GM19455 (cell line): ENCODE results near the gene CDKN1C.
A peak's percentile ranks its signal among the peaks of the same experiment; 100 is the strongest.
"Not testable (repeated sequence)": the region's sequence is repeated elsewhere in the genome, so short reads cannot be mapped to it uniquely, and the experiment has no call there.

ENCODE experiments used
- ATAC-seq: cut with Tn5 transposase; IDR thresholded peaks from one replicate; pipeline ENCODE4 v1.9.1; 2021; ENCODE audit not compliant: unreplicated experiment

Gene CDKN1C

DNA sequence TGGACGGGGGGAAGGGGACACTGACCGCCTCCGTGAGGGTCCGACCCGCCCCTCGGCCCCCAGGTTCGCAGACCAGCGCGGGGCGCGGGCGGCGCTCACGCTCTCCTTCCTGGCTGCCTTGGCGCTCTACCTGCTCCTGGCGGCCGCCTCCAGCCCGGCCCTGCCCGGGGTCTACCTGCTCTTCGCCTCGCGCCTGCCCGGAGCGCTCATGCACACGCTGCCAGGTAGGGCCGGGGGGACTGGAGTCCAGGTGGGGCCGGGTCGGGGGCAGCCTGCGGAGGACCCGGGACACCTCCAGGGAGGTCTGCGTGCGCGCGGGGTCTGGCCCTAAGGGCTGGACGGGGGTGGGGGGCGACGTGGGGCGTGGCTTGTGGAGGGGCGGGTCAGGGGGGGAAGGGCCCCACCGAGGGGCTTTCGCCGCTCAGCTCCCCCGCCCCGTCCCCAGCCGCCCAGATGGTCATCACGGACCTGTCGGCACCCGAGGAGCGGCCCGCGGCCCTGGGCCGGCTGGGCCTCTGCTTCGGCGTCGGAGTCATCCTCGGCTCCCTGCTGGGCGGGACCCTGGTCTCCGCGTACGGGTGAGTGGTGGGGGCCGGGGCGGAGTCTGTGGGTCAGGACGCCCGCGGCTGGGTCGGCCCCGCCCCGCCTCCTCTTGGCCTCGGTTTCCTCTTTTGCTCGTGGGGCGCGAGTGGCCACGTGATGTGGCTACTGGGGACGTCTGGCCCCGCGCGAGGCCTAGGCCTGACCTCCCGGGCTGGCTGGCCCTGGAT lies 23.7 kb upstream of the CDKN1C start:
- no peak for ATAC-seq

GRCh38 chr11:2908130-2908529 lies 22.6 kb upstream of the CDKN1C start:
- ATAC-seq = no peak

DNA sequence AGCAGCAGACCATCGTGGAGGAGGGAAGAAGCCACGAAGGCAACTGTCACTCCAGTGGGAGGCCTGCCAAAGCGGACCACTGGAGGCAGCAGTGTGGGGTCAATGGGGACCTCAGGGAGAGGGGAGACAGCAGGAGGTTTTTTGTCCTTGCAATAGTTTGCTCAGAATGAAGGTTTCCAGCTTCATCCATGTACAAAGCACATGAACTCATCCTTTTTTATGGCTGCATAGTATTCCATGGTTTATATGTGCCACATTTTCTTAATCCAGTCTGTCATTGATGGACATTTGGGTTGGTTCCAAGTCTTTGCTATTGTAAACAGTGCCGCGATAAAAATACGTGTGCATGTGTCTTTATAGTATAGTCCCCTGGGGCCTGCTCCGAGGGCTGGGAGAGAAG lies 19.7 kb upstream of the CDKN1C start:
- not testable (repeated sequence) for ATAC-seq

DNA sequence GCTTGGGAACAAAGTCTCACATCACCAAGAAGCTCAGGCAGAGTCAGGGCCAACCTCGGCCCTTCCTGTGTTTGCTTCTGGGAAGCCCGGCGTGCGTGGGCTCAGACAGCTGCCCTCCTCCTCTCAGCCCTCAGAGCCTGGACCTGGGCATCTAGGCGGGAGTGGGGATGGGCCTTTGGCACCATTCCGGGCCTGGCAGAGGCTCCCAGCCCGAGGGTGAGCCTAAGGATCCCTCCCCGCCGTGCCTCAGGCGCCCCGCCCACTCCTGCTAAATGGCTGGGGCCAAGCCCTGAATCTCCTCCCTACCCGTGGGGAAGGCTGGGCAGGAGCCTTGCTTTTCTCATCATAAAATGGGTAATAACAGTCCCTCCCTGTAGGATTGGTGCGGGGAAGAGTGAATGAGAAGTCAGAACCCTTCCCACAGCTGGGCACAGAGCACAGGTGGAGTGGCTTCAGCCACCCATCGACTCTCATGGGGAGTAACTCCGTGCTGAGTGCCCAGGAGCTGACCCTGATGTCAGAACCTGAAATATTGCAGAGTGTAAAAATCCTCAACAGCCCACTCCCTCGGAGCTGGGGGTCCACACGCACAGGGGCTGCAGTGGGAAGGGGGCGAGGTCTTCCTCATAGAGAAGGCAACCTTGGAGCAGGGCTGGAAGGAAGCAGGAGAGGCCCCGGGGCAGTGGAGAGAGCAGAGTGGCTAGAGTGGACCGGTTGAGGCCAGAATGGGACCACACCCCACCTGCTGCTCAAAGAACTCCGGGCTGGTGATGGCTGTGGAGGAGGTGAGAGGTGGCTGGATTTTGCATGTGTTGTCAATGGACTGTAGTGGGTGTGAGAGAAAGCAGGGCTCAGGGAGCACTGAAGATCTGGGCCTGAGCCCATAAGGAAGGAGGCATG lies 18.8 kb upstream of the CDKN1C start:
- no peak for ATAC-seq

GRCh38 chr11:2903672-2904011 lies 18.1 kb upstream of the CDKN1C start:
- ATAC-seq = no peak

DNA sequence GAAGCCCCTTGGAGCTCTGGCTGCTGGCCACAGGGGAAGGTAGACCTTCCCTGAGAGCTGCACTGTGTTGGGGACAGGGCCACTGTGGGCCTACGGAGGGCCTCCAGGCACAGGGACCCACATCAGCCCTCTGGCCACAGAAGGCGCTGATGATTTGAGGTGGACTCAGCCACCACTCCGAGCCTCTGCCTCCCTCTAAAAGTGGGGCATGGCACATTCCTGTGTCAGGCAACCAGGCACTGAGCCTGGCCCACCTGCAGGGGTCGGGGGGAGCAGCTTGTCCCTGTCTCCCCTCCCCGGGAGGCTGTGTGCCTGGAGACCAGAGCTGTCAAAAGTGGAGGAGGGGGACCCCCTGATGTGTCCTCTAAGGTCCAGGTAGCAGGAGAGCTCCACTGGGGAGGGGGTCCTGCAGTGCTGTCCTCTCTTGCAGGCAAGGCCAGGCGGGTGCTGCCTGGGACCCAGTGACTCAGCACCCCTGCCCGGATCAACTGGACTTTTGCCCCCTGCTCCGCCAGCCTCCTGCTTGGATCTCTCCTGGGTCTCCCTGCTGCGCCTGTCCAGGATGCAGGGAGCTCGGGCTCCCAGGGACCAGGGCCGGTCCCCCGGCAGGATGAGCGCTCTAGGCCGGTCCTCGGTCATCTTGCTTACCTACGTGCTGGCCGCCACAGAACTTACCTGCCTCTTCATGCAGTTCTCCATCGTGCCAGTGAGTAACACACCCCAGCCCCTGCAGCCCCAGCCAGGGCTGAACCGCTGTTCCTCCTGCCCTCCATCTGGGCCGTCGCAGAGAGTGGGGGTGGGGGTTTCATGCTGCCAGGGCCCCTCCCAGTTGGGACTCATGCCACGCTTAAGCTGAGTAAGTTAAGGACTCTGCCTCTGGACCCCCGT lies 17.5 kb upstream of the CDKN1C start:
- ATAC-seq = peak; percentile 16

- peak; percentile 97 for ATAC-seq
Observed at GRCh38 chr11:2901854-2902783, 16.5 kb upstream of the CDKN1C start.

DNA sequence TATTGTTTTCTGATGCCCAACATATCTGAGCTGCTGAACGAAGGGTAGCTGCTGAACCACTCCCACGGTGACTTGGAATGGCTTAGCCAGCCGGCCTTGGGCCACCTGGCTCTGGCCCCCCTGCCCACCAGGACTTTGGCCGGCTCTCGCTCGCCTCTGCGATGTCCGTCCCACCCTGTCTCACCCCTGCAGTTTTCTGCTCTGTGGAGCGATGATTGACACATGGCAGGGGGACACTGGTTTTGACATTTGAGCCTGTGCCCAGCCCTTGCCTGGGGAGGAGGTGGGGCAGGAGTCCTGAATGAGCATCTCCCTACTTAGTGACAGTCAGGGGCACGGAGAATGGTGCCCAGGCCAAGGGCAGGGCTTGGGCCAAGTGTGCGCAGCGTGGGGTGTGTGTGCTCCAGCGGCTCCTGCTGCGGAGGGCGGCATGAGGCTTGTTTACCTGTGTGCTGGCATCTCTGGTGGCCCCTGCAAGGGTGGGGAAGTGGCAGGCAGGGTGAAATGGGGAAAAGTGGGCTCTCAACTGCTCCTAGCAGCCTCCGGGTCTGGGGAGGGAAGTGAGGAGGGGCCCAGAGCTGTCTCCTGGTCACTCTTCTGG lies 15.7 kb upstream of the CDKN1C start:
- no peak for ATAC-seq

DNA sequence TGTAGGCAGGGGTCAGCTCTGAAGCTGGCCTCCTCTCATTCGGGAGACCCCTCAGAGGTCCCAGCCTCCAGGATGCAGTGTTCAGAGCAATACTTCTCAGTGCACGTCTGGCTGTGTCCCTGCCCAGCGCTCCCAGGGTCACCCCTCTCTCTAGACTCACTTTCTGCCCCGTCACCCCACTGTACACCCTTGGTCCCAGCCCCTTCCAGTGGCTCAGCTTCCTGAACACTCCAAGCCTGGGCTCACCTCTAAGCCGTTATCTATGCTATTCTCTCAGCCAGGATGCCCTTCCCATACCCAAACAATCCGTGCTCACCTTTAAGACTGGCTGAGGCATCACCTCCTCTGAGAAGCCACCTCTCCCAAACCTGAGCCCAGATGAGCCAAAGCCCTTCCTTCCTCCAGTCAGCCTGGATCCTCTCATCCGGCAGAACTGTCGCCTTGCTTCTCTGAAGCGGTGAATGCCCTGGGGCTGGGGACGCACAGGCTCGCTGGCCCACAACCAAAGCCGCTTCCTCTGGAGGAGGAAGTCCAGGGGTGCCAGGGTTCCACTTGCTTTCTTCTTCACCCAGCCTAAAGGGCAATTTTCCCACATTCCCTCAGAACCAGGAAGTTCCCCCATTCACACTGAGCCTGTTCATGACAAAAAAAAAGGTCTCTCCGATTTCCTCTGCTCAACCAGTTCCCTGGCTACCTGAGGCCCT lies 13.7 kb upstream of the CDKN1C start:
- ATAC-seq = no peak

DNA sequence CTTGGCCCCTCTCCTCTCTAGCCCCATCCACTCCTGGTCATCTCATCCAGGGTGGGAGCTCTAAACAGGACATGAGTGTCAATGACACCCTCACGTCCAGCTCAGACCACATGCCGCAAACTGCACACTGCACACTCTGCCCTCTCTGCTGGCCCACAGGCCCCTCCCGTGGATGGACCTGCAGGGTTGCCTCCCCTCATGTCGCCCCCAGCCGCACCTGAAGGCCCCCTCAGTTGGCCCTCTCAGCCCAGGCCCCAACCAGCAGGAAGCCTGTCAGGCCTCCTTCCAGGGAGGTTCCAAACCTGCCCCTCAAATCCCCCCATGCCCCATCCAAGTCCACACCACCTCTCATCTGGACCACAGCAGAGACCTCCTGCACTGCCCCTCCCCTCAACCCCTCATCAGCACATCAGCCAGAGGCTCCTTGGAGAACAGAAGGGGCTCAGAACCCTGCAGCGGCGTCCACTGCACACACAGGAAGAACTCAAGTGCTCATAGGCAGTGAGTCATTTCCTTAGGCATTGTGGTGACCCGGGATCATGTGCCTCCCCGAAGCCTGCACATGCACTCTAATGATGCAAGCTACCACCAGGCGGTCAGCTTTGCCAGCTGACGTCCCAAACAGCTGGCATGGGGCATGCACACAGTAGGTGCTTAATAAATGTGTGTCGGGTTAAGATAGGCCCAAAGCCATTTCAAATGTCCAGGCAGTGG lies 12.9 kb upstream of the CDKN1C start:
- ATAC-seq = no peak

GRCh38 chr11:2897048-2897447 lies 11.5 kb upstream of the CDKN1C start:
- no peak for ATAC-seq

DNA sequence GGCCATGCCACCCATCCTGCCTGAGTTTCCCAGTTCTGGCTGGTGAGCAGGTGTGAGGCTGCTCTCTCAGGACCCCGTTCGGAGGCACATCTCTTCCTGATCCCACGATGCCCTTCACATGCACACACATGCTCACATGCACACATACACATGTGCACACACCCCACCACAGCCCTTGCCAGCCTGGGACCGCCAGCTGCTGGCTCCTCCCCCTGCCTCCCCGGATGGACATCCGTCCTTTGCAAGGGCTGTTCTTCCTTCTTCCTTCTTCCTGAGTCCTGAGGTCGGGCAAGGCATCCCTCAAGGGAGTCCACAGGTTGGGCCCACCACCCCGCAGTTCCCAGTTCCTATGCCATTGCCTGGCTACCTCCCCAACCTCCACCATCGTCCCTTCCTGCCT lies 10.5 kb upstream of the CDKN1C start:
- ATAC-seq = no peak

DNA sequence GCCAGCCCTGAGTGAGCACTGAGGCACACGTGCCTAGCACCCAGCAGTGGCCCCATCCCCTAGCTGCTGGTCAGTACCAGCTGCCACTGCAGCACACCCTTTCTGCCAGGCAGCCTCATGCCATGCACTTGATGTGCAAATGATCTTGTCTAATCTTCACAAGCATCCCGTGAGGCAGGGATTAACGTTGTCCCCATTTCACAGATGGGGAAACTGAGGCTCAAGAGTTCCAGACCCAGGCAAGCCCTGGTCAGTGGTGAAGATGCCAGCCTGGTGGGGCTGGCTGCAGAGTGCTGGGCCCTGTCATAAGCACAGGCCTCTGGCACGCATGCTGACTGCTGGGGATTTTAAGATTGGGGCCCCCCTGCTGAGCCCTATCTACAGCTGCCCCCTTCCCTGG lies 8.4 kb upstream of the CDKN1C start:
- no peak for ATAC-seq

- no peak for ATAC-seq
Observed at GRCh38 chr11:2892967-2893528, 7.5 kb upstream of the CDKN1C start.

DNA sequence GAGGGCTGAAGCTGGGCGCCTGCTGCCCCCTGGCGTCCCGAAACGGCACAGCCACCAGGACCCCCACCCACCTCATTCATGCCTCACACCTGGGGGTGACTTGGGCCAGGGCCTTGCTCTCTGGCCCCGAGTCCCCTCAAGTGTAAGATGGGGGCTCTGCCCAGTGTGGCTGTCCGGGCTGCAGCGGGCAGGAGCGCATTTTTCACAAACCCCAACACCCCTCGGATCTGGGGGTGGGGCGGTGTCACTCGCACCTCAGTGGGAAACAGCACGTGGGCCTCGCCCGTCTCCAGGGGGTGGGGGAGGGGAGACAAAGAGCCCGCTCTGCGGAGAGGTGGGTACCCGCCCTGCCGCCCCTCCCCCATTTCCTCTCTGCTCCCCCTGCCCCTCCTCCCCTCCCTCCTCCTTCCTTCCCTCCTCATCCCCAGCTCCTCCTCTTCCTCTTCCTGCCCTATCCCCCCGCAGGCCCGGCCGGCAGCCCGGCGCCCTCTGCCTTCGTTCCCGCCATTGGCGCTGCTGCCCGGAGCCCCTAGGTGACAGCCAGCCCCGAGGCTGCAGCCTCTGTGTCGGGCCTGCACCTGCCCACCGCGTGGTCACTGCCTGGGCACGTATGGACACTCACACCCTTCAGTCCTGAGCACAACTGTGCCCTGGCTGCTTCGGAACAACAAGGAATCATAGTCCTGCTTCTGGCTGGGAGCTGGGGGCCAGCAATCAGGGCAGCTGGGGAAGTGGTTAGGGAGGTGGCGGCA lies 6.8 kb upstream of the CDKN1C start:
- no peak for ATAC-seq

GRCh38 chr11:2891326-2892214 lies 6.0 kb upstream of the CDKN1C start:
- ATAC-seq = no peak
